Astrocyte (in vitro differentiated cells and primary cell): ENCODE measurements around the gene PPARG.

Source experiments
- EZH2 ChIP-seq: IDR thresholded peaks from 2 replicates; pipeline ENCODE4 v1.6.1; 2012; ENCODE audit warnings: mild to moderate bottlenecking, low read length, inconsistent platforms; ENCODE audit not compliant: insufficient read depth
- TF ChIP-seq, protein P1 (sequence below): IDR thresholded peaks from 2 replicates; pipeline ENCODE4 v1.5.1; 2011; ENCODE audit warnings: low read depth, mild to moderate bottlenecking, inconsistent platforms, low read length, moderate library complexity; ENCODE audit not compliant: insufficient read depth

DNA sequence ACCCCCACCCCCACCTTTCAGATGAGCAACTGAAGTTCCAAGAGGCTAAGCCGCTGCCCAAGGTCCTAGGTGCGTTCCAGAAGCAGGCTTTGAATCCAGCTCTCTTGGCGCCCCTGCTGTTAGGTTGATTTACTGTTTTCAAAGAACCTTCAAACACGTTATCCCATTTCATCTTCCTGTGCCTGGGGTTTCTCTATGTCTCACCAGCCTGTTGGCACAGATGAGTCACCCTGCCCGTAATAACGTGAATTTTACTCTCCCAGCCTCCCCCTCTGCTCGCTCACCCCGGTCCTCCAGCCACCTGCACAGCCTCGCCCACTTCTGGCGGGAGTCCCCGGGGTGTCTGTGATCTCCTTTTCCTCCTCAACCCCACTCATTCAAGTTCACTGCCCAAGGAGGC lies 182.4 kb downstream of the PPARG start:
- TF ChIP-seq, protein P1, sequence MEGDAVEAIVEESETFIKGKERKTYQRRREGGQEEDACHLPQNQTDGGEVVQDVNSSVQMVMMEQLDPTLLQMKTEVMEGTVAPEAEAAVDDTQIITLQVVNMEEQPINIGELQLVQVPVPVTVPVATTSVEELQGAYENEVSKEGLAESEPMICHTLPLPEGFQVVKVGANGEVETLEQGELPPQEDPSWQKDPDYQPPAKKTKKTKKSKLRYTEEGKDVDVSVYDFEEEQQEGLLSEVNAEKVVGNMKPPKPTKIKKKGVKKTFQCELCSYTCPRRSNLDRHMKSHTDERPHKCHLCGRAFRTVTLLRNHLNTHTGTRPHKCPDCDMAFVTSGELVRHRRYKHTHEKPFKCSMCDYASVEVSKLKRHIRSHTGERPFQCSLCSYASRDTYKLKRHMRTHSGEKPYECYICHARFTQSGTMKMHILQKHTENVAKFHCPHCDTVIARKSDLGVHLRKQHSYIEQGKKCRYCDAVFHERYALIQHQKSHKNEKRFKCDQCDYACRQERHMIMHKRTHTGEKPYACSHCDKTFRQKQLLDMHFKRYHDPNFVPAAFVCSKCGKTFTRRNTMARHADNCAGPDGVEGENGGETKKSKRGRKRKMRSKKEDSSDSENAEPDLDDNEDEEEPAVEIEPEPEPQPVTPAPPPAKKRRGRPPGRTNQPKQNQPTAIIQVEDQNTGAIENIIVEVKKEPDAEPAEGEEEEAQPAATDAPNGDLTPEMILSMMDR = no peak
- TF ChIP-seq EZH2 = no peak
